Keratinocyte (primary cell): ENCODE data around the gene CAMP. TPM values are rescaled to one million over a fixed set of nuclear protein-coding genes. Genes with fewer than 3 reads are reported as not detected.

Source experiments
- DNase-seq: peaks from one replicate; pipeline ENCODE4 v3.0.0-alpha.2; 2011; ENCODE audit warnings: low read depth, missing footprints, low spot score
- FAIRE-seq: peaks from 2 replicates; lab custom pipeline; 2011; peaks lifted over from hg19 to GRCh38; lab: Jason Lieb, UNC
- H2AFZ ChIP-seq: 2 replicates; pipeline ENCODE4 v1.6.0; 2012; ENCODE audit warnings: low read length, control low read depth, inconsistent platforms; ENCODE audit not compliant: control insufficient read depth
- H3K27ac ChIP-seq: 2 replicates; pipeline ENCODE4 v1.5.1; 2011; ENCODE audit warnings: low read length; ENCODE audit not compliant: control insufficient read depth, insufficient read depth
- H3K27me3 ChIP-seq: 3 replicates; pipeline ENCODE4 v1.6.0; 2011; ENCODE audit warnings: low read length; ENCODE audit not compliant: control insufficient read depth, insufficient read depth; ENCODE audit errors: extremely low read depth
- H3K36me3 ChIP-seq, 2 experiments: 2 replicates in 1 of 2; 3 replicates in 1 of 2; pipeline ENCODE4 v1.5.1; 2011; ENCODE audit warnings: low read length in 2 of 2, mild to moderate bottlenecking in 1 of 2; ENCODE audit not compliant: control insufficient read depth in 2 of 2, insufficient read depth in 2 of 2; ENCODE audit errors: extremely low read depth in 1 of 2
- H3K4me1 ChIP-seq: 3 replicates; pipeline ENCODE4 v1.5.1; 2011; ENCODE audit warnings: low read length; ENCODE audit not compliant: control insufficient read depth, insufficient read depth; ENCODE audit errors: extremely low read depth
- H3K4me2 ChIP-seq: 3 replicates; pipeline ENCODE4 v1.6.0; 2011; ENCODE audit warnings: low read depth, low read length; ENCODE audit not compliant: control insufficient read depth, insufficient read depth; ENCODE audit errors: extremely low read depth
- H3K4me3 ChIP-seq, 3 experiments: fragments of 200-600 bp in 1 of 3; sonication (generic) in 1 of 3; 2 replicates in 2 of 3; 3 replicates in 1 of 3; pipeline ENCODE4 v1.5.1; 2011 to 2016; ENCODE audit warnings: low read length in 3 of 3, mild to moderate bottlenecking in 3 of 3, control low read depth in 2 of 3, inconsistent platforms in 1 of 3, low read depth in 1 of 3, mixed read lengths in 1 of 3, mixed run types in 1 of 3, moderate library complexity in 1 of 3; ENCODE audit not compliant: control insufficient read depth in 2 of 3, insufficient read depth in 2 of 3; ENCODE audit errors: extremely low read depth in 1 of 3
- H3K79me2 ChIP-seq: 2 replicates; pipeline ENCODE4 v1.6.0; 2012; ENCODE audit warnings: low read length; ENCODE audit not compliant: control insufficient read depth, insufficient read depth
- H3K9ac ChIP-seq: 3 replicates; pipeline ENCODE4 v1.6.0; 2011; ENCODE audit warnings: low read length; ENCODE audit not compliant: control insufficient read depth, insufficient read depth; ENCODE audit errors: extremely low read depth
- H3K9me1 ChIP-seq: 3 replicates; pipeline ENCODE4 v1.6.0; 2011; ENCODE audit warnings: low read length; ENCODE audit not compliant: control insufficient read depth, insufficient read depth; ENCODE audit errors: extremely low read depth
- H3K9me3 ChIP-seq: 2 replicates; pipeline ENCODE4 v1.5.1; 2012; ENCODE audit warnings: low read depth, low read length; ENCODE audit not compliant: control insufficient read depth
- H4K20me1 ChIP-seq: 3 replicates; pipeline ENCODE4 v1.6.0; 2011; ENCODE audit warnings: low read length; ENCODE audit not compliant: control insufficient read depth, insufficient read depth; ENCODE audit errors: extremely low read depth
- EZH2 ChIP-seq: IDR thresholded peaks from one replicate; pipeline ENCODE4 v1.6.1; 2012; ENCODE audit warnings: inconsistent platforms, mild to moderate bottlenecking, low read length, moderate library complexity
- dilution Hi-C: fragments of 300-500 bp; cut with MboI; formaldehyde crosslinking; loops from one replicate; pipeline ENCODE4 v1.7.0; 2020; ENCODE audit warnings: low sequenced_read_pairs; ENCODE audit not compliant: extremely low pct_ligation_motif_present
- polyA plus RNA-seq, 5 experiments: library from polyadenylated mRNA; depleted of rRNA in 3 of 5; stranded (reverse) in 3 of 5; stranded (forward) in 1 of 5; unstranded in 1 of 5; fragments of >200 nt; gene quantifications; 1 replicate in 1 of 5; 2 replicates in 3 of 5; 3 replicates in 1 of 5; pipeline versions ENCODE4 v1.2.1 to v1.2.3, GENCODE V29; 2011 to 2012; ENCODE audit warnings: missing spikeins in 2 of 5, low read depth in 1 of 5, low replicate concordance in 1 of 5
- TF ChIP-seq, protein P1 (sequence below), 3 experiments: IDR thresholded peaks in 1 of 3; conservative IDR thresholded peaks in 1 of 3; optimal IDR thresholded peaks in 1 of 3; 2 replicates in 2 of 3; 3 replicates in 1 of 3; pipeline versions ENCODE3 to v1.5.1; 2011; ENCODE audit warnings: low read length in 3 of 3, mild to moderate bottlenecking in 3 of 3, moderate library complexity in 2 of 3, control low read depth in 1 of 3, inconsistent platforms in 1 of 3; ENCODE audit not compliant: insufficient read depth in 2 of 3; ENCODE audit errors: extremely low read depth in 1 of 3

The CAMP gene
- polyA plus RNA-seq, 1 donor (not counting 4 experiments of a cell fraction or from before 2014, with no cell fraction given) = 0.66 TPM

DNA sequence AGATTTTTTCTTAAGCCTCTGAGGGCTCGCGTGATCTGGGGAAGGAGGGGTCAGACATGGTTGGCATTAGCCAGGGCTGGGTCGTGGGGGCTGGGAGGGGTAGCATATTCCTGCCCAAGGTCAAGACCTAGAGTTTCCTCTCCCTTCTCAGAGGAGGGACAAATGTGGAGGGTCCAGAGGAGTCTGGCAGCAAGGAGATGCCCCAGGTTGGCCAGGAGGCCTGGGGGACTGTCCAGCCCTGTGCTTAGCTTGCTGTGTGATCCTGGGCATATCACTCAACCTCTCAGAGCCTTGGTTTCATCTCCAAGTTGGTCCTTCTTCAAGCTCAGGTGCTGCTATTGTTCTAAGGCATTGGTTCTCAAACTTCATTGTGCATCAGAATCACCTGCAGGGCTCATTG lies 9.1 kb upstream of the CAMP start:
- FAIRE-seq (no peak), DNase-seq (no peak)
- H3K4me2 ChIP-seq = no peak overlapping the region
- H3K79me2 ChIP-seq = no peaks in the 10 kb centered on the region
- TF ChIP-seq, protein P1, sequence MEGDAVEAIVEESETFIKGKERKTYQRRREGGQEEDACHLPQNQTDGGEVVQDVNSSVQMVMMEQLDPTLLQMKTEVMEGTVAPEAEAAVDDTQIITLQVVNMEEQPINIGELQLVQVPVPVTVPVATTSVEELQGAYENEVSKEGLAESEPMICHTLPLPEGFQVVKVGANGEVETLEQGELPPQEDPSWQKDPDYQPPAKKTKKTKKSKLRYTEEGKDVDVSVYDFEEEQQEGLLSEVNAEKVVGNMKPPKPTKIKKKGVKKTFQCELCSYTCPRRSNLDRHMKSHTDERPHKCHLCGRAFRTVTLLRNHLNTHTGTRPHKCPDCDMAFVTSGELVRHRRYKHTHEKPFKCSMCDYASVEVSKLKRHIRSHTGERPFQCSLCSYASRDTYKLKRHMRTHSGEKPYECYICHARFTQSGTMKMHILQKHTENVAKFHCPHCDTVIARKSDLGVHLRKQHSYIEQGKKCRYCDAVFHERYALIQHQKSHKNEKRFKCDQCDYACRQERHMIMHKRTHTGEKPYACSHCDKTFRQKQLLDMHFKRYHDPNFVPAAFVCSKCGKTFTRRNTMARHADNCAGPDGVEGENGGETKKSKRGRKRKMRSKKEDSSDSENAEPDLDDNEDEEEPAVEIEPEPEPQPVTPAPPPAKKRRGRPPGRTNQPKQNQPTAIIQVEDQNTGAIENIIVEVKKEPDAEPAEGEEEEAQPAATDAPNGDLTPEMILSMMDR (optimal IDR thresholded peaks at IDR 0.05 in 1 of 3, IDR thresholded peaks at IDR 0.05 in 1 of 3, conservative IDR thresholded peaks at IDR 0.05 in 1 of 3; ENCODE audit: extremely low read depth in 1 of 3, insufficient read depth in 2 of 3, low read length in 3 of 3) = no peak
- TF ChIP-seq EZH2 = no peak
- no peaks in the 10 kb centered on the region for H4K20me1 ChIP-seq
- no peaks in the 10 kb centered on the region for H3K9me1 ChIP-seq
- no peaks in the 10 kb centered on the region for H3K36me3 ChIP-seq
- H3K9ac ChIP-seq = no peak overlapping the region
- H3K27ac ChIP-seq = no peak overlapping the region
- H3K4me3 ChIP-seq = no peak overlapping the region
- H3K9me3 ChIP-seq = no peaks in the 10 kb centered on the region
- dilution Hi-C loops = no loop called here
- no peak overlapping the region for H2AFZ ChIP-seq
- H3K27me3 ChIP-seq = peaks cover 12% of the 10 kb centered on the region
- H3K4me1 ChIP-seq = no peaks in the 10 kb centered on the region

DNA sequence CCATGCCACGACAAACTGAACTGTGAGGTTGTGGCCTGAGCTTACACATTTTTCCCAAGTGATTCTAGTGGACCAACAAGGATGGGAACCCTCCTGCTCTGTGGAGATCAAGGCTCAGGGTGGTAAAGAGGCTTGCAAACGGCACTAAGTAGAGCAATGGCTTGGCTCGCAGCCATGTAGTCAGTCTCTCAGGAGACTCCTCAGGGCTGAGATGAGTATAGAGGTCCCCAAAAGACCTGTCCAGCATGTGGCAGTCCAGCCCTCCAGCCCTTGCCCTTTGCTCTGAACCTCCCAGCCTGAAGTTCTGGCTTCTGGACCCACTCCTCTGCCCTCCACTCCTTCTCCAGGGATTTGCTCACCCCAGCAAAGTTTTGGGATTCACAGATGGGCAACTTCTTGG lies 8.3 kb upstream of the CAMP start:
- no peaks in the 10 kb centered on the region for H3K36me3 ChIP-seq
- H3K4me2 ChIP-seq = no peak overlapping the region
- no peak for FAIRE-seq
- H2AFZ ChIP-seq = no peak overlapping the region
- no peak overlapping the region for H3K4me3 ChIP-seq
- no peaks in the 10 kb centered on the region for H3K9me1 ChIP-seq
- H3K4me1 ChIP-seq = no peaks in the 10 kb centered on the region
- H3K9ac ChIP-seq = no peak overlapping the region
- TF ChIP-seq, protein P1 (optimal IDR thresholded peaks at IDR 0.05 in 1 of 3, IDR thresholded peaks at IDR 0.05 in 1 of 3, conservative IDR thresholded peaks at IDR 0.05 in 1 of 3; ENCODE audit: extremely low read depth in 1 of 3, insufficient read depth in 2 of 3, low read length in 3 of 3) = no peak
- TF ChIP-seq EZH2 = no peak
- H3K27me3 ChIP-seq = peaks cover 12% of the 10 kb centered on the region
- no peak overlapping the region for H3K27ac ChIP-seq
- dilution Hi-C loops = no loop called here
- no peaks in the 10 kb centered on the region for H3K79me2 ChIP-seq
- H3K9me3 ChIP-seq = no peaks in the 10 kb centered on the region
- DNase-seq = no peak
- H4K20me1 ChIP-seq = no peaks in the 10 kb centered on the region
